Activated CD4-positive, alpha-beta T cell treated with anti-CD3 and anti-CD28 coated beads, Interleukin-2, Interleukin-4, amounts not matched to agents 100 ng/mL and 50 ng/mL, durations not matched to agents 16 hours and 8 hours (primary cell): Measurements from ENCODE around the gene PNCK.
A peak's percentile ranks its signal among the peaks of the same experiment; 100 is the strongest.

Source experiments
- DNase-seq: peaks from one replicate; pipeline ENCODE4 v3.0.0-alpha.2; 2020; ENCODE audit warnings: low spot score

The PNCK gene

GRCh38 chrX:153657161-153657560 lies 16.5 kb downstream of the PNCK start:
- no peak for DNase-seq

DNA sequence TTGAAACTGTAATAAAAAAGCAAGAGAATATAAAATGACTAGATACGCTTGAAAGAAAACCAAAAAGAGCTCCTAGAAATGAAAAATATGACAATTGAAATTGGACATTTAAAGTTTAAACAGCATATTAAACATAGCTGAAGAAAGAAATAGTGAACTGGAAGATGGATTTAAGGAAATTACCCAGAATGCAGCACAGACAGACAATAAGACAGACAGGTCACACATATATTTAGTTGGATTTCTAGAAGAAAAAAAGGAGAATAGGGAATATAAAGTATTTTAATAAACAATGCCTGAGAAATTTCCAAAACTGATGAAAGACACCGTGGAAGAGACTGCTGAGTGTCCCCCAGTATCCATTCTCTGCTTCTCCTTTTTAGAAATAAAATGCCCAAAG lies 20.1 kb downstream of the PNCK start:
- no peak for DNase-seq

GRCh38 chrX:153651540-153652079 lies 22.0 kb downstream of the PNCK start:
- no peak for DNase-seq

DNA sequence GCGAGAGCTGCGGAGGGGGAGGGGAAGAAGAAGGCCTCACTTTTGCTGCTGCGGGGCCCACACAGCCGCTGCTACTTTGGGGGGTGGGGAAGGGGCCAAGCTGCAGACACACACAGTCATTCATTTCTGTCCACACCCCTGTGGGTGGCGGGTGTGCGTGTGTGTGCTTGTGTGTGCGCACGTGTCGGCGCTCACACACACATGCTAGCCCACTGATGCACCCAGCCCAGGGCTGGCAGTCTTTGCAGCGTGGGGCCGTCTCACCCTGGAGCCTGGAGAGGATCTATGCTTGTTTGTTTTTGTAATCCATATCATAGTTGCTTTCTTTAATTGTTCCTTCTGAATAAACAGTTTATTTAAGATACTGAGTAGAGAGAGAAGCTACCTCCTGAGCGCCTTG lies 22.7 kb downstream of the PNCK start:
- no peak for DNase-seq

DNA sequence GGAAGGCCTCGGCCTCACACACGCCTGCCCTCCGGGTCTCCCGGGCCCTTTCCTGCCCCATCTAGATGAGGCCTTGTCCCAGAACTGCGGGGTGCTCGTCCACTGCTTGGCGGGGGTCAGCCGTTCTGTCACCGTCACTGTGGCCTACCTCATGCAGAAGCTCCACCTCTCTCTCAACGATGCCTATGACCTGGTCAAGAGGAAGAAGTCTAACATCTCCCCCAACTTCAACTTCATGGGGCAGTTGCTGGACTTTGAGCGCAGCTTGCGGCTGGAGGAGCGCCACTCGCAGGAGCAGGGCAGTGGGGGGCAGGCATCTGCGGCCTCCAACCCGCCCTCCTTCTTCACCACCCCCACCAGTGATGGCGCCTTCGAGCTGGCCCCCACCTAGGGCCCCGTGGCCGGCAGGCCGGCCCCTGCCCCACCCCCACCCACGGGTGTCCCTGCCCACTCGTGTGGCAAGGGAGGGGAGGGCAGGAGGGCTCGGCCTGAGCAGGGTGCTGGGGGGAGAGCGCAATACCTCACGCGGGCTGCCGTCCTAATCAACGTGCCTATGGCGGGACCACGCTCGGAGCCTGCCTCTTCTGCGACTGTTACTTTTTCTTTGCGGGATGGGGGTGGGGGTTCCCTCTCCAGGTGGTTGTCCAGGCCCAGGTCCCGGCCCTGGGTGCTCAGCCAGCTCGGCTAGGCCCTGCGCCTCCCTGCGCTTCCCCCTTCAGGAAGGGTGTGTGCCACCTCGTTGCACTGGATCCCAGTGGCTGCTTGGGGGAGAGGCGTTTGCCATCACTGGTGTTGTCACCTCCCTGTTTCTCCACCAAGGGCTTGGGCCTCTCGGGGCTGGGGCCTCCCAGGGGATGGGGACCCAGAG lies 23.5 kb downstream of the PNCK start:
- no peak for DNase-seq

DNA sequence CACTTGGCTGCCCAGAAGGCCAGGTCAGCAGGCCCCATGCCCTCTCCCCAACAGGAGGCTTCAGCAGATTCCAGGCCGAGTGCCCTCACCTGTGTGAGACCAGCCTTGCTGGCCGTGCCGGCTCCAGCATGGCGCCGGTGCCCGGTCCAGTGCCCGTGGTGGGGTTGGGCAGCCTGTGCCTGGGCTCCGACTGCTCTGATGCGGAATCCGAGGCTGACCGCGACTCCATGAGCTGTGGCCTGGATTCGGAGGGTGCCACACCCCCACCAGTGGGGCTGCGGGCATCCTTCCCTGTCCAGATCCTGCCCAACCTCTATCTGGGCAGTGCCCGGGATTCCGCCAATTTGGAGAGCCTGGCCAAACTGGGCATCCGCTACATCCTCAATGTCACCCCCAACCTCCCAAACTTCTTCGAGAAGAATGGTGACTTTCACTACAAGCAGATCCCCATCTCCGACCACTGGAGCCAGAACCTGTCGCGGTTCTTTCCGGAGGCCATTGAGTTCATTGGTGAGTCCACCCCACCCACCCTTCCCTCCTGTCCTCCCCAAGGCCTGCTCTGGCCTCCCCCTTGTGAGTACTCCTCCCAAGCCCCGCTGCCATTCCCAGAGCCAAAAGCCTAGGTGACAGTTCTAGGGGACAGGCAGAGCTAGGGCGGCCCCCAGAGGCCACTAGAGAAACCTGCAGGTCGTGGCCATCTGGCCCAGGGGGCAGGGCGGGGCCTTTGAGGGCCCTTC lies 24.3 kb downstream of the PNCK start:
- peak; percentile 26 for DNase-seq

DNA sequence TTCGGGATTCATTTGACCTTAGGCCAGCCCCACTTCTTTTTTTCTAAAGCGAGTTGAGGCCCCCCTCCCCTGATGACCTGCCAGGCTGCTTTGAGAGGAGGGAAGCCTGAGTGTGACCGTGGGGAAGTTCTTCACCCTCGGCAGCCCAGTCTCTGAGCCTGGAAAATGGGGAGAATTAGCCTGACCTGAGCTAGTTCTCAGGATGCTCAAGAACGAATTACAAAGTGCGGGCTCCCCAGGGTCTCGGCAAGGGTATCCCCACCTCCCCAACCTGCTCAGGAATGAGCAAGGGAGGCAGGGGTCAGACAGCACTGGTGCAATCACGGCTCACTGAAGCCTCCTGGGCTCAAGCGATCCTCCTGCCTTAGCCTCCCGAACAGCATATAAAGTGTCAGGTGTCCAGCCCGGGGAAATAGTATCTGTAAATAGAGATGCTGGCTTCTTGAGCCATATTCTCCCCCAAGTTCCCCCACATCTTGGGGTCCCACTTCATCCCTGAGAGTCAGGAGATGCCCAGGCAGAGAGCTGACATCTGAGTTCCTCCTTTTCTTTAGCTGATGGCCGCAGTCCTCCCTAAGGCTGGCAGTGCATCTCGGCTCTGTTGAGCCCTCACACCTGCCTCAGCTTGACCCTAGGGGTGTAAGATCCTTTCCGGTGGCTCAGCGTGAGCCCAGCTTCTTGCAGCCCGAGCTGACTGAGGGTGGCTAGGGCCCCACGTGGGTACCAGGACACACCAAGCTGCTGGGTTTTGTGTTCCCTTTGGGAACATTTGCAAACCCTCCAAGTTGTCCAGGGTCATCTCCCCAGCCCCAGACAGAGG lies 25.0 kb downstream of the PNCK start:
- DNase-seq: no peak

- DNase-seq: no peak
Observed at GRCh38 chrX:153647461-153648357, 25.9 kb downstream of the PNCK start.

DNA sequence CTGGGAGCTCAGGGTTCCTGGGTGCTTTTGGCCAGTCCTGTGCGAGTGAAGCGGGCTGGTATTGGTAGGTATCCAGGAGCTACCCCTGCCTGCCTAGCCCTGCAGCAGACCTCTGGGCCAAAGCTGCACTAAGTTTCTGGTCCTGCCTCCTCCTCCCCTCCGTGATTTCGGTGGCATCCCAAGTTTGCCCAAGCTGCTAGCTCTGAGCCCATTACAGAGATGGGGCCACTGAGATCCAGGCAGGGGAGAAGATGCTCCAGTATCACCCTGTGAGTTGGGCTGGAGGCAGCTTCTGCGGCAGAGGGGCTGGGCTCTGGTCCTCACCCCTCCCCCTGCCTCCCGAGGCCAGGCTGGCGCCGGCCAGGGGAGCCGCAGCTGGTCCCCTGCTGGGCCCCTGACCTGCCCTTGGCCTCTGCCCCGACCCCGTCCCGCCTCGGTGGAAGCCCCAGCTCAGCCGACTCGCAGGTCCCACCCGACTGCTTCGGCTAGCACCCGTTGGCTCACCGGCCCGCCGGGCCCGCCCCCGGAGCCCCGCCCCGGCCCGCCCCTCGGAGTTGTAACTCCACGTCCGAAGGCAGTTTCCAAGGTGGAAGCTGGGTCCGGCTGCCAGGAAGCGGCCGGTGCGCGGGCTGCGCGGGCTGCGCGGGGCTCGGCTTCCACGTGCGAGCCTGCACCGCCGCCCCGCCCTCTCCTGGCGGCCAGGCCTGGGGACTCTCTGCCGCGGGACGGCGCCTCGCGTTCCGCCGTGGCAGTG lies 26.8 kb downstream of the PNCK start, which contains the start of gene DUSP9:
DUSP9 (plus strand) TSS at position 584 of the 754 bp plus-strand sequence. CDS start 751 bp downstream, outside the sequence.
- no peak for DNase-seq

- no peak for DNase-seq
Observed at GRCh38 chrX:153645921-153646488, 27.6 kb downstream of the PNCK start.

- DNase-seq: no peak
Observed at GRCh38 chrX:153645151-153645550, 28.5 kb downstream of the PNCK start.

GRCh38 chrX:153644356-153645125 lies 29.1 kb downstream of the PNCK start:
- DNase-seq: no peak

DNA sequence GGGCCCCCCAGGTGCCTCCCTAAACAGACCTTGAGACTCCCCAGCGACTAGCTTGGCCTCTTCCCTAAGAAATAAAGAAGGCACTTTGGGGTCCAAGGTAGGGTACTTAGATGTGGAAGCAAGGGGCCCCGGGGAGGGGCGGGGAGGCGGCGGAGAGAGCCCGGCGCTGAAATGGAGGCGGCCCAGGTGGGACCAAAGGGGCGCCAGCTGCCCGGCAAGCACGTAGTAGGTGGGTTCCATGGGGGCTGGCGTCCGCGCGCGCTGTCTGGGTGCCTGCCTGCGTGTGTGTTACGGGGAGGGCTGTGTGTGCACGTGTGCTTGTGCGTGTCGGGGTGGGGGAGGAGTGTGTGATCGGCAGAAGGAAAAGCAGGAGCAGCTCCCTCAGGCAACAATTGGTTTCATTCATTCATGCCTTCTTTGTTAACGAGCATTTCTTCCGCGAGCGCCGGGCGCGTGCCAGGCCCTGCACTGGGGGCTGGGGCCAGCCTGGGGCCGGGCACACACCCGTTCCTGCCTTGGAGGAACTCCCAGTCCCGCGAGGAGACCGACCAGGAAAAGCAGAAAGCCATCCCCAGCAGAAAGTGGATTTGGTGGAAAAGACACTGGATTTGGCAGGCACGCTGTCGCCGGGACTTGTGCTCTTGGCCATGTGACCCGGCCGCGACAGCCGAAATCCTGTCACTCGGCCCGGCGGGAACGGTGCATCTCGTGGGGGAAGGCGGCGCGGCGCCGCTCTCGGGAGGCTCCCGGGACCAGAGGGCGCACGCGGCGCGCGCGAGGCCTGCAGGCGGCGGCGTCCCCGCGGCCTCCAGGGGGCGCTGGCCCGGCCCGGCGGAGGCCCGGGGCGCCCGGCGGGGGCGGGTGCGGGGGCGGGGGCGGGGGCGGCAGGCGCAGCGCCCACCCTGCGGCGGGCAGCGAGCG lies 29.9 kb downstream of the PNCK start:
- no peak for DNase-seq

GRCh38 chrX:153642655-153643430 lies 30.8 kb downstream of the PNCK start:
- DNase-seq: no peak

- DNase-seq: no peak
Observed at GRCh38 chrX:153642051-153642654, 31.5 kb downstream of the PNCK start.

DNA sequence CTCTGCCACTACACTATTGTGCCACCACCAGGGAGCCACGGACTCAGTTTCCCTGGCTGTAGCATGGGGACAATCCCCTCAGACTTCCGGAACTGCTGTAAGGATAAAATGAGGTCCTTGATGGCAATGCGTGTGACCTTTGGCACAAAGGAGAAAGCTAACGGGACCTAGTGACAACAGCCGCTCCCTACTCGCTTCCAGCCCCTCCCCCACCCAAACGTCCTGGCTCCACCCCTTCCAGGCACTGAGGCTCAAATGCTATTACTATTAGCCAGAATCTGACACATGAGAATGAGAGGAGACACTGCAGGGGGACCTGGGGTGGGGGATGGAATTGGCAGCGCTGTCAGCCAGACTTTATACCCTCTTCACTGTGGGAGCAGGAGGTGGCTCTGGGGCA lies 32.0 kb downstream of the PNCK start:
- DNase-seq: no peak
